ENCODE results near the gene OR9A2. TPM values are rescaled to one million over a fixed set of nuclear protein-coding genes. Genes with fewer than 3 reads are reported as not detected.

The OR9A2 gene
- total RNA-seq, 1 experiment from 2014 or later: not detected

GRCh38 chr7:143069912-143070500, 43.1 kb upstream of the OR9A2 start (continued):
- TF ChIP-seq E2F5 (CRISPR knock-in tag; IDR thresholded peaks at IDR 0.05): no peak
- no peak for TF ChIP-seq ESRRA (CRISPR knock-in tag; IDR thresholded peaks at IDR 0.05; ENCODE audit: borderline replicate concordance)
- TF ChIP-seq AFF4 (CRISPR knock-in tag; IDR thresholded peaks at IDR 0.05; ENCODE audit: borderline replicate concordance): no peak
- no peak for TF ChIP-seq ZNF512 (CRISPR knock-in tag; IDR thresholded peaks at IDR 0.05; ENCODE audit: borderline replicate concordance)
- no peak for TF ChIP-seq TEAD1 (CRISPR knock-in tag; IDR thresholded peaks at IDR 0.05)
- TF ChIP-seq KAT7 (CRISPR knock-in tag; IDR thresholded peaks at IDR 0.05; ENCODE audit: borderline replicate concordance): no peak
- no peak for TF ChIP-seq GABPB1 (CRISPR knock-in tag; IDR thresholded peaks at IDR 0.05)

- ChIA-PET POLR2A (no interaction called here), CTCF (interaction anchor here (0.8 to 3.1 kb wide), 2 partner anchors 147 to 172 kb away, joined by 3 to 13 read pairs; no protein-coding TSS in a partner anchor)
- DNase-seq (ENCODE audit: low spot score) (no peak), ATAC-seq (no peak)
- Mint-ChIP-seq H3K27ac (no peak overlapping the region), H3K4me3 (no peak overlapping the region), H3K9me3 (peaks cover 16% of the 10 kb centered on the region), H3K4me1 (peaks cover 19% of the 10 kb centered on the region), H3K27me3 (ENCODE audit: low read depth) (no peaks in the 10 kb centered on the region), H3K36me3 (no peaks in the 10 kb centered on the region)
- no peak for TF ChIP-seq CTCF (IDR thresholded peaks at IDR 0.05)
- TF ChIP-seq TP53 (CRISPR knock-in tag; IDR thresholded peaks at IDR 0.05): no peak
- TF ChIP-seq SOX15 (CRISPR knock-in tag; IDR thresholded peaks at IDR 0.05): no peak
- no peak for TF ChIP-seq CDX4 (CRISPR knock-in tag; IDR thresholded peaks at IDR 0.05; ENCODE audit: borderline replicate concordance)
- no peak for TF ChIP-seq ARID4B (CRISPR knock-in tag; IDR thresholded peaks at IDR 0.05; ENCODE audit: borderline replicate concordance)
- TF ChIP-seq USF2 (CRISPR knock-in tag; IDR thresholded peaks at IDR 0.05): no peak
- TF ChIP-seq ATF1 (CRISPR knock-in tag; IDR thresholded peaks at IDR 0.05): no peak
- TF ChIP-seq ZBTB43 (CRISPR knock-in tag; IDR thresholded peaks at IDR 0.05): no peak
- no peak for TF ChIP-seq ZNF138 (CRISPR knock-in tag; conservative IDR thresholded peaks at IDR 0.05)
- no peak for TF ChIP-seq HMGA2 (CRISPR knock-in tag; IDR thresholded peaks at IDR 0.05)
These were observed 41.5 kb upstream of the OR9A2 start for GRCh38 chr7:143068446-143068845.
